ENCODE results near the gene CYFIP1. TPM values are rescaled to one million over a fixed set of nuclear protein-coding genes. Genes with fewer than 3 reads are reported as not detected.

Gene CYFIP1
- total RNA-seq, 1 donor from 2014 or later = 120 TPM

DNA sequence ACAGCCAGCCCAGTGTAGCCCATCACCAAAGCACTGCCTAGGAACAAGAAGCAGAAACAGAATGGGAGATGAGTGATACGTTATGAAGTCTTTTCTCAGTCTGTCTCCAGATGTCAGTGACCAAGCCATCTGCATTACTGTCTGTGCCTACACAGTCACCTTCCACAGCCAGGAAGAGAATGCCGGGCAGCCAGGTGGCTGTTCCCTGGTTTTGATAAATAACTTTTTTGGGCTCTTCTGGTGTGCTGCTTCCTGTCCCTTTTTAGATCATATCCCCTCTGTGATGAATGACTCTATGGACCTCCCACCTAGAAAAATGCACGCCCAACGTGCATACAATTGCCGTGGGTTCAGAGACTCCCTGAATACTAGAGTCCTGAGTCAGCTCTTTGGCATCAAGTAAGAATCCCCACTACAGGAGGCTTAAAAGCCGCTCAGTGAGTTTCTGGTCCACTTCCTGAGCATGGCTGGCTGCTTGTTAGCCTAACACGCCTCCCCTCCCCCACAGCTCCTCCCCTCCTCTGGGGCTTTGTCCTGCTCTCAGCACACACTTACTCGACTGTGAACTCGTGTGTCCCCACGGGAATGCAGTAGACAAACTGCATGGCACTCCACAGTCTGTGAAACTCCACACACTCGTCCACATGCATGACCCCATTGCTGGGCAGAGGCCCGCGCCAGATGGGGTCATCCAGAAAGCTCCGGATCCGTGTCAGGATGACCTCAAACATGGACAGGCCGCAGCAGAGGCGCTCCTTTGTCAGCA lies 107.0 kb downstream of the CYFIP1 start:
- no peak for DNase-seq (ENCODE audit: extremely low read depth, low read depth, low spot score)

DNA sequence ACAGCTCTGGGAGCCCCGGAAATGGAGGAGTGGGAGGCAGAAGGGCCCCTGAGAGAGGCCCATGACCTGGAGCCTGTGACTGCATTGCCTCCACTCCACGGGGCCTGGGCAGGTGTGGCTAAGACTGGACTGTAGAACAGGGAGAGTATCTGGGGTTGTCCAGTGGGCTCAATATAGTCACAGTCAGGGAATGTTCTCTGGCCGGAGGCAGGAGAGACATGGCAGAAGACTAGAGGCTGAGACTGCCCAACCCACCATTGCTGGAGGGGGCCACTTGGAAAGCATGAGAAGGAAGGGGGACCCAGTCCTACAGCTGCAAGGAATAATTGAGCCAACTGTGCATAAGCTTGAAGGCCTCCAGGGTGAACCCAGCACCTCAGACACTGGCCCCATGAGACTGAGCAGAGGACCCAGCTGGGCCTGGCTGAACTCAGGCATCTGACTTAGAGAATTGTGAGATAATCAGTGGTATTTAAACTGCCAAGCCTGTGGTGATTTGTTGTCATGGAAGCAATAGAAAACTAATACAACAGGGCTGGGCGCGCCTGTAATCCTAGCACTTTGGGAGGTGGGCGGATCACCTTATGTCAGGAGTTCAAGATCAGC lies 108.6 kb downstream of the CYFIP1 start:
- no peak for DNase-seq (ENCODE audit: extremely low read depth, low read depth, low spot score)

DNA sequence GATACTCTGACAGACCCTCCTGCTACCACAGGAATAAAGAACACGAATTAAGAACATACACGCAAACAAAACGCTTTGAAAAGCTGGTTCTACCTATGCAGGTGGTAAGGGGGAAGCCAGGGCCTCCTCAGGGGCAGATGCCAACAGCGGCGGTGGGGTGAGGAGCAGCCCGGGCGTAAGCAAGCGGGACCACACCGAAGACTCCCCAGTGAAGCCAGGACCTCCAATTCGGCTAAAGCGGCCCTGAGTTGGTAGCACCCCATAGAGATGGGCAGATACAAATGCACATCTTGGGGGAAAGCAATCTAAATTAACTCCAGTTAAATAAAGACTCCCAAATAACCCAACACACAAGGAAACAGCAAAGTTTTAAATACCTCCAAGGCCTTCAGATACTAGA lies 109.3 kb downstream of the CYFIP1 start:
- no peak for DNase-seq (ENCODE audit: extremely low read depth, low read depth, low spot score)

DNA sequence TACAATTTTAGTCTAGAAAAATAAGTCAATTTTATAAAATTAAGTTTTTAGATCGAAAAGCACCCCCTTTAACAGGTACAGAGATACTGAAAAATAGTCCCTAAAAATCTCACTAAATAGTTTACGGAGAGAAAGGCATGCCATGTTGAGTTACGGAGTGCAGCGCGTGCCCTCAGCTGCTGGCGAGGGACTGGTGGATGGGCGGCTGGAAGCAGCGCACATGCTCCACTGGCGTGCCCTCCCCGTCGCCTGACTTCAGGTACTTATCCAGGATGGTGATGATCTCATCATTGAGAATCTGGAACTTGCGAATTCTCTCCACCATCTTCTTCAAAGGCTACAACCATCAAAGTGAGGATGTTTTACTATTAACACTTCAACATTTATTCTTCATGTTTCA lies 110.3 kb downstream of the CYFIP1 start:
- DNase-seq (ENCODE audit: extremely low read depth, low read depth, low spot score) = no peak

DNA sequence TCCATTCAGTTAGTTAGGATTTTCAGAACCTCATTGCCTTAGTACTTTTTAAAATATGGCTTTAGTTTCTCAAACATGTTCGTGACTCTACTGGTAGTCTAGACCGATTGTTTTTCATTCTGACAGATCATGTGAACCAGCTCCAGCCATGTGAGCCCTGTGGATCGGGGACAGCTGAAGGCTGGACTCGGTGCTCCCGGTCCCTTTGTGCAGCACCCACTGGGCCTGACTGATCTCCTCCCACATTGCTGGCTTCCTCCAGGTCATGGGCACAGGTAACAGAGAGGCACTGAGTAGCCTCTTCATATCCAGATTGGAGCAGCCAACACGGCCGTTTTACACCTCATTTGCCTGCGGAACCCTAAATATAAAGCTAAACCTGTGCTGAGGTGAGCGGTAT lies 111.2 kb downstream of the CYFIP1 start:
- no peak for DNase-seq (ENCODE audit: extremely low read depth, low read depth, low spot score)

DNA sequence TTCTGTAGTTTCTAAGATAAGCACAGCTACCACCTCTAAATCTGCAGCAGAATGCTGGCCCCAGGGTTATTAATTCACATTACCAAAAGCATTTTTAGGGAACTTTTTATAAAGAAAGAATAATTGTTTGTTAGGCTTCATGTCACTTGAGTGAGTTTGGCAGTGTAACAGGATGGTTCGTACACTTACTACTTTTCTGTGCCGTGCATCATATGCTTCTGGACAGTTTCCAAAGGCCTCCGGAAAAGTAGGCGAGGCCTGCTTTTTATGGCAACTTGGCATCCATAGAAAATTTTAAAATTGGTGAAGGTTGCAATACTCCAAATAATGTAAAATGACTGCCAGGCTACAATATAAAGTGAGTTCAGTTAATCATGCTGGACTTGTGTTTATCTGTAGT lies 111.7 kb downstream of the CYFIP1 start:
- DNase-seq (ENCODE audit: extremely low read depth, low read depth, low spot score) = no peak

DNA sequence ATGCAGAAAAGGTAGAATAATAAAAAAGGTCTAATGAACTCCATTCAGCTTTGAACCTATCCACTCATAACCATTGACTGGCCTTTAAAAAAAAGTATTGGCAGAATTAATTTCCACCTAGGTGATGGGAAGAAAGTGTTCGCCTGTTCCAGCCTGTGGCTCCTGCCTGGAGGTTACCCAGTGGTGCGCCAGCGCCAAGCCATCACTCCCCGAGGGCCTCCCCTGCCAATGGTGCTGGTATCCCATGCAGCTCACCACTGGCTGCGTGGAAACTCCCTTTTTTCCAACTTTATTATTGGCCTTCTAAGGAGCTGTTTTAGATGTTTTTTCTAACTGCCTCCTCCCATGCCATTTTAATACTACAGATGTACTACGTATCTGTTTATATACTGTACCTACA lies 112.3 kb downstream of the CYFIP1 start:
- DNase-seq (ENCODE audit: extremely low read depth, low read depth, low spot score) = no peak

DNA sequence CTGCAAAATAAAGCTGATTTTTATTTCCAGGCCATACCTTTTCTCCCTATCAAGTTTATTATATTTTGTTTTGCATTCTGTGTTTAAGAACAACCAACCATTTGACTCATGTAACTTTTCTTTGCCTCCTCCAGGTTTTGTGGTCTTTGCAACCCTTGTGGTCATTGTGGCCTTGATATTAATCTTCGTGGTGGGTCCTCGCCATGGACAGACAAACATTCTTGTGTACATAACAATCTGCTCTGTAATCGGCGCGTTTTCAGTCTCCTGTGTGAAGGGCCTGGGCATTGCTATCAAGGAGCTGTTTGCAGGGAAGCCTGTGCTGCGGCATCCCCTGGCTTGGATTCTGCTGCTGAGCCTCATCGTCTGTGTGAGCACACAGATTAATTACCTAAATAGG lies 114.1 kb downstream of the CYFIP1 start:
- DNase-seq (ENCODE audit: extremely low read depth, low read depth, low spot score) = no peak

DNA sequence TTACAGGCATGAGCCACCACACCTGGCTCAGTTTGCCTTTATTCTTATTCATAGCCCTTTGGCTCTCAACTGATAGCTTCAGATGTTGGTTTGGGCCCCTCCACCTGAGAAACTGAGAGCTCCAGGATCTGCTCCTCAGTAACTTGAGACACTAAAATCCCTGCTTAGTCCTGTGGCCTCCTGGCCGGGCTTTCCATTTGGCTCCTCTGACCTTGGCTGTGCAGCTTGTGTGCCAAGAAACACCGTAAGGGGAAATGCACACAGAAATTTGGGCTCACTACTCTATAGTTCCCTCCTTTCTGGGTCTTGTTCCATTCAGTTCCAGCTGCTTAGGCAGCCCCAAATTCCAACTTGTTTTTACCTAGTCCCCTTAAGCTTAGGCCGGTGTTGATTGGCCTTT lies 116.8 kb downstream of the CYFIP1 start:
- no peak for DNase-seq (ENCODE audit: extremely low read depth, low read depth, low spot score)

DNA sequence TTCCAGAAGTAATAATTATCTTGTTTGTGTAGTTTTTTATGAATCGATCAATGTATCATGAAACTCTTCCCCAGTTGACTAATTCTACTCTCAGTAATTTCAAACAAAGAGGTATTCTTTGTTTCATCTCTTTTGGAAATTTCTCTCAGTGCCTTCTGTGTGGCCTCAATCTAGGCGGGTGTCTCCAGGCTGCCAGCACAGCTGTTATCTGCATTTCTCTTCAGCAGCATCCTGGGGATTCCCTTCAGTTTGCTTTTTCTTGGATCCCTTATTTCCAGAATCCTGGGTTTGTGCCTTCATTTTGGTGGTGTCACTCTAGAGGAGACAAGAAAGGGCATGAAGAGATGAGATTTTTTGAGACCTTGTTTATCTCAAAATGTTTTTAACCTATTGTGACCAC lies 119.0 kb downstream of the CYFIP1 start:
- DNase-seq (ENCODE audit: extremely low read depth, low read depth, low spot score) = no peak

DNA sequence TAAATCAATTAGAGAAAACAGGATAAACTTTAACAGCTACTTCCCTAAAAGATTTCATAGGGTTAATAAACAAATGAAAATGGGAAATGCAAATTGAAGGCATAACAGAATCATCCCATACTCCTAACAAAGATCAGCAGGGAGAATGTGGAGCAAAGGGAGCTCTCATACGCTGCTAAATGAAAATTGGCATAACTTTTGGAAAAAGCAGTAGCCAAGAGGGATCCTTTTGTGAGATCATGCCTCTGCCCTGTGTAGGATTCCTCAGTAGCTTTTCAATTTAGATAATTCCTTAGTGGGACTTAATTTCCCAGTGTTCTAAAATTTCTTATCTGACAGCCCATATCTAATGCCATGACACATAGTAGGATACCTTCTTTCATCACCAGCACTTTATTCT lies 123.5 kb downstream of the CYFIP1 start:
- no peak for DNase-seq (ENCODE audit: extremely low read depth, low read depth, low spot score)

DNA sequence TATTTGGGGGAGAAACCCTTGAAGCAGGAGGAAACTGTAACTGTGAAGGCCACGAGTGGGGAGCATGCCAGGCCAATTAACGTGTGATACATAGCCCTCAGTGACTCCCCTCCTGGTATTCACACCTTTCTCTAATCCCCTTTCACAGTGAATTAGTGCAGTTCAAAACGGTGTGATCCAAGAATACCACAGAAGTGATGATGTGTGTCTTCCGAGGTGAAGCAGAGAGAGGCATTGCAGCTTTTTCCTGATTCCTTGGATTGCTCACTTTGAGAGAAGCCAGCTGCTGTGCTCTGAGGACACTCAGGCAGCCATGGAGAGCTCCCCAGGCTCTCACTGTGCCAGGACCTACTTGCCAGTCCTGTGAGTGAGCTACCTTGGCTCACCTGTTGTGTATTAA lies 124.4 kb downstream of the CYFIP1 start:
- DNase-seq (ENCODE audit: extremely low read depth, low read depth, low spot score) = no peak

DNA sequence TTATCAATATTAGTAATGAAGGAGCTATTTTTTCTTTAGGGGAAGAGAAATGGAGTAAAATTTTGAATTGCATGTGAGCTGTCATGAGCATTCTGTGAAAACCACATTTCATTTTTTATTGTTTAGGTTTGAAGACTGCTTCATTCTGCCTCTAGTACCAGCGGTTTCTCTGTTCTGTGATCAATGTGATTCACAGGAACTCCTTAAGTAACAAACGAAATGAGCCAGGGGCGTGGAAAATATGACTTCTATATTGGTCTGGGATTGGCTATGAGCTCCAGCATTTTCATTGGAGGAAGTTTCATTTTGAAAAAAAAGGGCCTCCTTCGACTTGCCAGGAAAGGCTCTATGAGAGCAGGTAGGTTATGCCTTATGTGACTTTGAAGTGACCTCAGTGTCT lies 128.7 kb downstream of the CYFIP1 start:
- DNase-seq (ENCODE audit: extremely low read depth, low read depth, low spot score) = no peak

DNA sequence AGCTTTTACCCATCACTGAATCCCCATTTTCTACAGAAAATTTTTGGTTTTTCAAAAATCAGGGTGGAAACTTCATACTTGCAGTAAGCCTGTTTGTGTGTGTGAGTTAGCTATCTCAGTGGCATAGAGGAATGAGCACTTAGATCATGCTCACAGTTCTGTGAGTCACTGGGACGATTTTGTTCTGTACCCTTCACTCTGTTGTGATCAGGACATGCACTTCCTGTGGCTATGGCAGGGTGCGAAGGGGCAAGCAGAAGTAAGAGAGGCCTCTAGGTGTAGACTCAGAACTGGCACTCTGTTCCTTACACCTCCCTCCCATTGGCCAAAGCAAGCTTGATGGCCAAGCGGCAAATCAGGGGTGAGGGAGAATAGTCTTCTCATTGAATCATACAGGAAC lies 130.1 kb downstream of the CYFIP1 start:
- no peak for DNase-seq (ENCODE audit: extremely low read depth, low read depth, low spot score)

DNA sequence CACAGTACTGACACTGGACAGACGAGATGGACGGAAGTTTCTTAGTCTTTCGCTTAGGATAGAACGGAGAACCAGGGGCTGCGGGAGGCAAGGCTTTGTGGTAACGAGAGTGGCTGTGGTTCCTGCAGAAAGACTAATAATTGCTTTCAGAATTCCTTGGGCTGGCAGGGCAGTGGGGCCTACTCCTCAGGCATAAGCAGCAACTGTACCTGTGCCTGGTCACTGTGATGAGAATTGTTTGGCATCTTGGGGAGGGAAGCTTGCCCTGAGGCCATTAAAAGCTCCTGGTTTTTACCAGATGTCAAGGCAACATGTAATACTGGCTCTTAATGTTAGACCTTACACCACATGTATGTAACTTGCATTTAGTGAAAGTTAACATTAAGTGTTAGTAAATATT lies 134.1 kb downstream of the CYFIP1 start:
- no peak for DNase-seq (ENCODE audit: extremely low read depth, low read depth, low spot score)

DNA sequence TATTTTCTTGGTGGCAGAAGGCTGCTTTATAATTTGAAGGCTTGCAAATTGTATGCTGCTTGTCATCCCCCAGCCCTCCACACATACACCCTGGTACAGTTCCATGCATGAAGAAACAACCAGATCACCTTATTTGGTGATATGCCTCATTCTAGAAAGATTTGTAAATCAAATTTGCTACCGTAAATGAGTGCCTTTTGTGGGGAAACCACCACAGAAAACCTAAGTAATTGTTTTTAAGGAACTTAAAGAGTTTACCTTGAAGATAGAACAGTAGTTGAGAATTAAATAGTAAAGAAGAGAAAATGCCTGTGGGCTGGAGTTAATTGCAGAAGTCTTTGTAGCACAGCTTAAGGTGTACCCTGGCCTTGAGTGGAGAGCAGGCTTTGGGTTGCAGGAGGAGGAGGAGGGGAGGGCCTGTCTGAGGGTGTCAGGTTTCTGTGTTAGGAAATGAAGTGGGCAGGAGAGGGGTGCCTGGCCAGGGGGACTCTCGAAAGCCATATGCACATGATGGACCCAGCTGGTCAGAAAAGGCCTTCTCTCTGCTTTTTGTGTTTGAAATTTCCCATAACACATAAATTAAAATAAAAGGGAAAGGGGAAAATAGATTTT lies 134.8 kb downstream of the CYFIP1 start:
- no peak for DNase-seq (ENCODE audit: extremely low read depth, low read depth, low spot score)

DNA sequence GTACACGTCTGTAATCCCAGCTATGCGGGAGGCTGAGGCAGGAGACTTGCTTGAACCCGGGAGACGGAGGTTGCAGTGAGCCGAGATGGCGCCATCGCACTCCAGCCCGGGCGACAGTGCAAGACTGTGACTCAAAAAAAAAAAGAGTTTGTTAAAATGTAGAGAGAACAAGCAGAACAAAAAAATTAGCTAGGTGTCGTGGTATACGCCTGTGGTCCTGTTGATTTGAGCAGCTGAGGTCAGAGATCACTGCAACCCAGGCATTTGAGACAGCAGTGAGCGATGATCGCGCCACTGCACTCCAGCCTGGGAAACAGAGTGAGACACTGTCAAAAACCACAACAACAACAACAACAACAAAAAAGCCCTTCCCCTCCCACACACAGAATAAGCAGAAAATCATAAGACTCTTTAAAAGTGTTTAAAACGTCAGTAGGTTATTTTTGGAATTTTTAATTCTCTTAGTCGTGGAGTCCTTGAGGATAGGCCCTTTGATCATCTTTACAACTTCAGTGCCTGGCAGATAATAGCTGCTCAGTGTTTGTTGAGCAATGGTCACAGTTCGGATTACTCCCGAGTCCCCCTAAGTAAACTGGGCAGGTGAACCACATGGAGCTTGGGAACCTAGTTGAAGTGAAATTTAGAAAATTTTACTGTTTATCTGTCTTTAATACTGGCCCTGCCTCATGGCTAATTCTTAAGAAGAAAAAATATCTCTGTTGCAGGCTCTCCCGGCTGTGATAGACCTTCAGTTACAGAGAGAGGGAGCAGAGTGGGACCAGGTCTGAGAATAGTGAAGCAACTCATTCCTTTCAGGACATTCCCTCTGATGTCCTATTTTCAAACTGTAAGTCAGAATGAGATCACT lies 135.5 kb downstream of the CYFIP1 start:
- no peak for DNase-seq (ENCODE audit: extremely low read depth, low read depth, low spot score)

DNA sequence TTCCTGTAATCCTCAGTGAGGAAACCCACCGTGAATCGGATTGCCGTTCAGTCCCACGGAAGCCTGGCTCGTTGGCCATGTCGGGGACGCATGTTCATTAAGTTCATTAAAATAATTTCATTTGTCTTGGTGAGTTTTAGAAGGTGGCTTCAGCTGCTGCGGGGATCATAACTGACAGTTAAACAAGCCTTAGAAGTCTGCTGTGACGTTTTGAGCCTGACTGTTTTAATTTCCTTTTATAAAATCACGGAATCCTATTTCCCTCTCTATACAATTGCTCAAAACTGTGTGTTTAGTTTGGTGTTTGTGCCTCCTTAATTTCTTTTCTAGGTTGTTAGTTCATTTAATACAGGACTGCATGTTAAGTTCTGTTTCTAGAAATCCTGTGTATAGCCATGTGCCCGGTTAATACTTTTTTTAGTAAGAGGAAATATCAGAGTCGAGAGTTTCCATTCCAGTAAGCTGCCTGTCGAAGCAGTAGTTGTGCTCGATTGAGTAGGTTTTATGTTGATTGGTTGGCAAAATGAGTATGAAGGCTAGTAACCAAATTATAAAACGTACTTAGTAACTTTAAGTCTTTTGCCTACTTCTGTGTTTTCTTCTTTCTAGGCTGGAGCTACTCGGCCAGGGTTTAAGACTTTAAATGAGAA lies 141.0 kb downstream of the CYFIP1 start:
- DNase-seq (ENCODE audit: extremely low read depth, low read depth, low spot score) = no peak

DNA sequence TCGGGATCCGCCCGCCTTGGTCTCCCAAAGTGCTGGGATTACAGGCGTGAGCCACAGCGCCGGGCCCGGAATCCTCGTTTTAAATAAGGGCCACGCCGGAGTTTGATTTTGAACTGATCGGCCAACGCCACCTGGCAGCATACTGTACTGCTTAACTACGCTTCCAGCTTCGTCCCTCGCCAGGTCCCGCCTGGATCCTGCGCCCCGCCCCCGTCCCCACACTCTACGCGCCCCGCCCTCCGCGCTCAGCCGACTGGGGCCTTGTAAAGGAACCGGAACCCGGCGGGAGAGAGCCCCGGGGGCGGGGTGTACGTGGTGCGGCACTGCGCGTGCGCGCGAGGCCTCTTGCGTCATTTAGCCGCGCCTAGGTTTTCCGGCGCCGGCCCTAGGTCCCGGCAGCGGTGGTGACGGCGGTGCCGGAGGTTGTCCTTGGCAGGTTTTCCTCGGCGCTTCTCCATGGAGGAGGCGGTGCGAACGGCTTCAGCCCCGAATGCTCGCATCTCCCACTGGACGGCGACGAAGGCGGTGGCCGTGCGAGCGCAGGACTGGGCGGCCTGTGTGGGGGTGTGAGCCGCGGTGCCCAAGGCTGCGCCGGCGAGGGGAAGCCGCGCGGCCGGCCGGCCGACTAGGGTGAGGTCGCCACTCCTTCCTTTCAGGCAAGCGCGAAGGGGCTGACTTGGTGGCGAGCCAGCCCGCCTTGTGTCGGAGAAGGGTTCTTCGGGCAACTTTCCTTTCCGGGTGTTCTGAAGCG lies 141.7 kb downstream of the CYFIP1 start, which contains the start of gene NIPA2:
TSS of gene NIPA2 (plus strand) at position 375 of the 751 bp plus-strand sequence. CDS start 13,066 bp downstream, outside the sequence.
- peak; percentile 66 for DNase-seq (ENCODE audit: extremely low read depth, low read depth, low spot score)

DNA sequence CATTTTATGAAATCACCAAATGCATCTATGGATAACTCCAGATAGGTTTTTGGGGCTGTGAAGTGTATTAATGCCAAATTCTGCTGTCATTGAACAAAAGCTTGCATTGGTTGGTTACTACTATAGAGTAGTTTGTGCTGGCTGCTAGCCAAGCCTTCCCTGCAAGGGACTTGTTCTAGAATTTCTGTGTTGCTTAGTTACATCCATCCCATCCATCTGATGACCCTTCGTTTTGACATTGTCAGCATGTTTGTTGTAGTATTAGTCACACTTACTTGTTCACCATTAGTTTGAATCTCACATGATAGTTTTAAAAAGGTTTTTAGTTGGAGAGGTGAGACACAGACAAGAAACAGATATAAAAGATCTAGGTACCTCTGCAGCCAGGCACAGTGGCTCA lies 148.7 kb downstream of the CYFIP1 start:
- no peak for DNase-seq (ENCODE audit: extremely low read depth, low read depth, low spot score)
